CD4-positive, alpha-beta T cell treated with Interleukin-21 for 1 hour (primary cell): ENCODE results near the gene EBF4.

Experiments
- DNase-seq: peaks from one replicate; pipeline ENCODE4 v3.0.0-alpha.2; 2020

Gene EBF4

GRCh38 chr20:2745060-2745910, 52.7 kb downstream of the EBF4 start:
- DNase-seq, result no peak

DNA sequence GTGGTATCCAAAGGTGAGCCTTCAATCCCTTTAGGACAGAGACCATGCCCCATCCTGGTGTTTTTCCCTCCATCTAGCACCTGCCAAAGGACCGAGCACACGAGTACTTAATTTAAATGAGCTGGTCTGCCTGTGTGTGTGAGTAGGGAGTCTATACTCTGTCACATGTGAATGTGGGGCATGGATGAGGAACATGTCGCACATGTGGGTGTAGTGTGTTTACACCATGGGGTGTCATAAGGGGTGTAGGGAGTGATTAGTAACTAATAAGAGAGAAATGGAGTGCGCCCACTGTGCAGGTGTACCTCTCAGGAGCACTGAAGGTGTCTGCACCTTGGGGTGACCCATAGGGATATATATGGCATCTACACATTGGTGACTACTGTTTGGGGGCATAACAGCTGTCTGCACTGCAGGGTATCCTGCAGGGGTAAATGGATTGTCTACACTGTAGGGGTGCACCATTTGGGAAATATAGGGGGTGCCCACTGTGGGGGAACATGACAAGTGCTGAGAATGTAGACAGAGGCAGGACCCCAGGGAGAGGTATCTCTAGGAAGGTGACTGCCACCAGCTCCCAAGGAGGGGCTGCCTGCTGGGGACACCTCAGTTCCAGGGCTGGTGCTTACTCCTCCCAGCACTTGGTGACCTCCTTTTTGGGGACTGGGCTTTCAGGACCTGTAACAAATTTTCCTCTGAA, 53.5 kb downstream of the EBF4 start:
- no peak for DNase-seq

DNA sequence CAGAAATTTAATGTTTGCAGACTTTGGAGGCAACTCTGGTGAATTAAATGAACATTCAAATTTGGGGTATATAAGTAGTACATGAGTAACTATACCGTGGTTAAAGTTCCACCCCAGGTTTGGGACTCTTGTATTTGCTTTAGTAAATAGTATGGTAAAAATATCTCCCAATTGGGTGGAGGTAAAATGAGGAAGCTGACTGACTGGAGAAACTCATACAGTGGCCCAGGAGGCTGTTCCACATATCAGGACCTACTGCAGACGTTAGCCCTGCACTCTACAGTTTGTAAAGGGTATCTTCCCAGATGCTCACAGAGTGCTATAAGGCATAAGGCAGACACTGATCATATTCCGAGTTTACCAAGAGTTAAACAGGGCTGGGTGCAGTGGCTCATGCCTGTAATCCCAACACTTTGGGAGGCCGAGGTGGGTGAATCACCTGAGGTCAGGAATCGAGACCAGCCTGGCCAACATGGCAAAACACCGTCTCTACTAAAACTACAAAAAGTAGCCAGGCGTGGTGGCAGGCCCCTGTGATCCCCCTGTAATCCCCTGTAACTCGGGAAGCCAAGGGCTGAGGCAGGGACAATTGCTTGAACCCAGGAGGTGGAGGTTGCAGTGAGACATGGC, 54.2 kb downstream of the EBF4 start:
- DNase-seq, result no peak

- no peak for DNase-seq
These were observed 55.2 kb downstream of the EBF4 start for GRCh38 chr20:2747676-2748235.

DNA sequence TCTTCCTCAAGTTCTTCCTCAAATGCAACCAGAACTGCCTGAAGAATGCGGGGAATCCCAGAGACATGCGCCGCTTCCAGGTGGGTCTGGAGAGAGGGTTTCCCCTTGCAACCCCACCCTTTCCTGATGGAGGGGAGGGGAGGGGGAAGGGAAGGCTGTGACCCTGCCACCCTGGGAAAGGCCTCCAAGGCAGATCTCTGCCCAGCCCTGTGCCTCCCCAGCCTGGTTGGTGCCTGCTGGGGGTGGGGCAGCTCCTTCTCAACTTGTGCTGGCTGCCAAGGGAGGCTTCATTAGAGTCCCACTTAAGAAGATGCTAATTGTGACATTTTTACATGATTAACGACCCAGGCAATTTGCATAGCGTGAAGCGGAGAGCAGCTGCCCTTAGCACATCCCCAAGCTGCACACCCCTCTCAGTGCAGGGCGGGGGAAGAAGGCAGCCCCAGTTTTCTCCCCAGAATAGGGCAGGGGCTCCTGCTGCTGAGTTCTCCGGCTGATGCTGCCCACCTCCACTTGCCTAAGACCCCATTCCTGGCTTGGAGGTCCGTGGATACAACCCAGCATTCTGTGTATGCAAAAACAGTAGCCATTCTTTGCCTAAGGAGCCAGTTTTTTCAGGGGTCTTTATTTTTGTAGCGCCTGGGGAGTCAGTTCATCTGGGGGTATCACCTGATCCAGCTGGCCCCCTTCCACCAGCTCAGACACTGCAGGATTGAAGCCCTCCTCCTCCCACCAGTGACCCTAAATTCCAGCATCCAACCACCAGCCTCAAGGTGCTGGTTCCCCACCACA, 56.2 kb downstream of the EBF4 start:
- no peak for DNase-seq

DNA sequence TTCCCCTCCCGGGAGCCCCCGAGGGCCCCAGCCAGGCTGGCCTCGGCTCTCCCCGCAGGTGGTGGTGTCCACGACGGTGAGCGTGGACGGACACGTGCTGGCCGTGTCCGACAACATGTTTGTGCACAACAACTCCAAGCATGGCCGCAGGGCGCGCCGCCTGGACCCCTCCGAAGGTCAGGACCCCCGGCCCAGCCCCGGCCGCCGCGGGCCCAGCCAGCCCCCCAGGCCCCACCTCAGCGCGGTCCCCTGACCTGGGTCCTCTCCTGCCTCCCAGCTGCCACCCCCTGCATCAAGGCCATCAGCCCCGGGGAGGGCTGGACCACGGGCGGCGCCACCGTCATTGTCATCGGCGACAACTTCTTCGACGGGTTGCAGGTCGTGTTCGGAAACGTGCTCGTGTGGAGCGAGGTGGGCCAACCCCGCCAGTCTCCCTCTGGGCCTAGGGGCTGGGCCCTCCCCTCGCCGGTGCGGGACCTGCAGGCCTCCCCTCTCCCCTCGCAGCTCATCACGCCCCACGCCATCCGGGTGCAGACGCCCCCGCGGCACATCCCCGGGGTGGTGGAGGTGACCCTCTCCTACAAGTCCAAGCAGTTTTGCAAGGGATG, 56.9 kb downstream of the EBF4 start:
- DNase-seq, result no peak

DNA sequence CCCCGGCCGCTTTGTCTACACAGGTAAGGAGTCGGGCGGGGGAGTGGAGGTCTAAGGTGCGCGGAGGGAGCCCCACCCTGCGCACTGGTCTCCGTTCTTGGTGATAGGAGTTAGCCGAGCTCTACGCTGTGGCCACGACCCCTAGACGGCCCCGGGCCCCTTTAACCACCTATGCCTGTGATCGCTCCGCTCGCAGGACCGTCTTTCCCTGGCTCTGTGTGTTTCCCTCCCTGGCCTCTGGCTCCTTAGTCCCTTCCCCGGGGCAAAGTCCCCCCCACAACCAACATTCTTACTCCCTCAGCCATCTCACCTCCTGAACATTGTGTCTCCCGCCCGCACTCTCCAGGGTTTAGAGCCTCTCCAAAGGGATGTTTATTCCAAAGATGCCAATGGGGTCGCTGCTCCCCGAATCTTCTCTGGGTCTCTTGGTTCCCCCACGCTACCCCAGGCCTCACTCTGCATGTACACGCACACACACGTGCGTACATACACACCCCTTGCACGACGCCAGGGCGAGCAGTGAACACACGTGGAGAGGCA, 57.4 kb downstream of the EBF4 start:
- no peak for DNase-seq

DNA sequence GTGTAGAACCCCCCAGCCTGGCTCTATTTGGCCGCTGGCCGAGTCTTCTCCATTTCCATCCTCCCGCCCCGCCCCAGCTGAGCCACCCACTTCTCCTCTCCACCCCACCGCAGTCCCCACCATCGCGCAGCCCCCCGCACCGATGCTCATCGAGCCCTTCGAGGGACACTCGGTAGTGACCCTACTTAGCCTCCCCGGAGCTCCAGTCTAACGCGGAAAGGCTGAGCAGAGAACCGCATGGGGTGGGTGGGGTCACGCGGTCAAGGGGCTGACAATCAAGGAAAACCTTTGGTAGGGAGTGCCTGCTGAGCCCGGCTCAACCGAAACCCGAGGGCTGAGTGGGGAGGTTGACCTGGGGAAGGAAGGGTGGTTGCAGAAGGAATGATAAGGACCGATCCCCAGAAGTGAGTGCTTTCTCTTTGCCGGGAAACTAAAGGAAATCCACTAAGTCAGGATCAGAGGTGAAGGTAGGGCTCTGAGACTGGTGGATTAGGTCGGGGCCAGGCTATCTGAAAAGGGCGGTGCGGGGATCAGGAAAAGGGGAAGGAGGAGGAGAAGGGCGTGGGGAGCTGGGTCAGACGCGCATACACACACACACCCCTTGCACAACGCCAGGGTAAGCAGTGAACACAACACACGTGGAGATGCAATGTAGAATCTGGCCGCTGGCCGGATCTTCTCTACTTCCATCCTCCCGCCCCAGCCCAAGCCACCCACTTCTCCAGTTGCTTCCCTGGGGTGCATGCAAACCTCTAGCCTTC, 58.1 kb downstream of the EBF4 start:
- DNase-seq, result peak; percentile 18

- no peak for DNase-seq
These were observed 58.8 kb downstream of the EBF4 start for GRCh38 chr20:2751347-2751877.

DNA sequence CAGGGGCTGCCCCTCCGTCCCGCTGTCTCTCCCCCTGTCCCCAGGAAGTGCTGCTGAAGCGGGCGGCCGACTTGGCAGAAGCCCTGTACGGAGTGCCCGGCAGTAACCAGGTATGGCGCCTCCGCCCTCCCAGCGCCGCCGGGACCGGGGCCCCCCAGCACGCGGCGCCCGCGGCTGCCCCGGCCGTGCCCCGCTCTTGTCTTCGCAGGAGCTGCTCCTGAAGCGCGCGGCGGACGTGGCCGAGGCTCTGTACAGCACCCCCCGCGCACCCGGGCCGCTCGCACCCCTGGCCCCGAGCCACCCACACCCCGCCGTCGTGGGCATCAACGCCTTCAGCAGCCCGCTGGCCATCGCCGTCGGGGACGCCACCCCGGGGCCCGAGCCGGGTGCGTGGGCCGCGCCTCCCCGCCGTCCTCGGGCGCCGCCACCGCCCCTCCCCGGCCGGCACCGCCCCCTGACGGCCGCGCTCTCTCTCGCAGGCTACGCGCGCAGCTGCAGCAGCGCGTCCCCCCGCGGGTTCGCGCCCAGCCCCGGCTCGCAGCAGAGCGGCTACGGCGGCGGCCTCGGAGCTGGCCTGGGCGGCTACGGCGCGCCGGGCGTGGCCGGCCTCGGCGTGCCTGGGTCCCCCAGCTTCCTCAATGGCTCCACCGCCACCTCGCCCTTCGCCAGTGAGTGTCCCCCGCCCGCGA, 59.4 kb downstream of the EBF4 start:
- peak; percentile 63 for DNase-seq

DNA sequence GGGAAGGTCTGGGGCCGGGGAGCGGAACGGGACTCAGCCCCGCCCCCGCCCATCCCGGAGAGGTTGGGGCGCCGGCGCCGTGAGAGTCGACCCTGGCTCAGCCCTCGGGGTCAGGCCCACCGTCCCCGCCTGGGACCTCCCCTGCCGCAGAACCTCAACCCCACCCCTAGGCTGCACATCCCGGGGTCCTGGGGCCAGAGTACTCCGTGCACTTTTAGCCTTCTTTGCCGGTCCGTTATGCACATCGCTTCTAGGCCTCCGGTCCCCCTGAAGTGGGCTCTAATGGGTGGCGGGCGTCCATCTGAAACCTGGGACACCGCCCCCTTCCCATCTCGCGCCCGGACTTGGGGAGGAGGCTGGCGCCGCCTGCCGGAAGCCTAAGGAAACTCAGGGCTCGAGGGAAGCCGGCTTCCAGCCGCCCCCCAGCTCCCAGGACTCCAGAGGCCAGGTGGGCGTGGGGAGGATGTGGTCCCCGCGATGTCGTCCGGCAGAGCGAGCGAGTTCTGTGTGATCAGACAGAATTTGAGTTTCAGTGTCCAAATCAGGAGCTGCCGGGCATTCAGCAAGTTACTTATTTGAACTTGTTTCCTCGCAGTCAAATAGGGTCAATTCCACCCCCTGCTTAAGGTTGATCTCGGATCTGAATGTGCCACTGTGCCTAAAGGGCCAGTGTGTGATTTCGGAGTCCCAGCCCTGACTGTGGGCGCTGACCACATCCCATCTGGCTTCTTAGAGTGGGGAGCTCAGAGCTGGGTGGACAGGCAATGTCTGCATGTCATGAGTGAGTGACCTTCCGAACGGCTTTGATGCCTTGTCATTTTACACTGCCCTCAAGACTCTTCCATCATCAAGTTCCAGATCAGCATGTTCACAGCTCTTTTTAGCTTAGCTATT, 60.2 kb downstream of the EBF4 start:
- DNase-seq, result peak; percentile 55

DNA sequence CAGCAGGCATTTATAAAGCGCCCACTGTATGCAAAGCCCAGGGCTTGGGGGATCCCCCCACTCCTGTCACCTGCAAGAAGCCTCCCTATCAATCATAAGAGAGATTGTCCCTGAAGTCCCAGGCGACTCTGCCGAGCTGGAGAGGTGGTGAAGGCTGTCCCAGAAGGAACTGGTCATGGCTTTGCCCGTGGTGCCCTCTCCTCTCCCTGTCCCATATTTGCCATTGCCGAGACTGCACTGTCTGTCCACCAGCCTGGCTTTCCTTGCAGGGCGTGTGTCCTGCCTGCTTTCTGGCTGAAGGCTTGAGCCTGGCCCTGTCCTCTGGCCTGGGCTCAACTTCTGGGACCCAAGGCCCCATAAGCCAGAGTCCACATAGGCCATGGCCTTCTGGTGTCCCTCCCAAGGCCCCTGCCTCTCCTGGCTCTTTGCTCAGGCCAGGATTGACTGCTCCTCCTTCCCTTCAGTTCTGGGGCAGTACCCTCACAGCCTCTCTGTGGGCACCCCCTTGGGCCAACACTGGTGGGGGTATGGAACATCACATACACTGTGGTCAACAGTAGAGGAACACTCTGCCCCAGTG, 61.0 kb downstream of the EBF4 start:
- no peak for DNase-seq

DNA sequence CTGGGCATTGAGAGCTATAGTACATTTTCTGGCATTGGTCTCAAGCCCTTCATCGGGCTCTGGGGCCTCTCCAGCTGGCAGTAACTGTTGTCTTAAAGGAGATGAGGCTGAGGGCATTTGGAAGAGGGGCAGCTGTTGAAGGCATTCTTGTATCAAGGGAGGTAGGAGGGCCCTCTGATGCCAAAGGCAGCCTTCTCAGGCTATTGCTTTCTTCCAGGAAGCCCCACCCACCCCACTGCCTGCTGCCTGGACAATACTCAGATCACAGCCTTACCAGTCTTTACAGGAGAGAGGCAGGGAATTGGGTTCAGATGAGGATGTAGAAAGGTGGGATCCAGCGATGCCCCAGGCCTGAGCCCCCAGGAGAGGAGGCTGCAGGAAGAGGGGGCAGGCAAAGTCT, 61.8 kb downstream of the EBF4 start:
- DNase-seq, result no peak

DNA sequence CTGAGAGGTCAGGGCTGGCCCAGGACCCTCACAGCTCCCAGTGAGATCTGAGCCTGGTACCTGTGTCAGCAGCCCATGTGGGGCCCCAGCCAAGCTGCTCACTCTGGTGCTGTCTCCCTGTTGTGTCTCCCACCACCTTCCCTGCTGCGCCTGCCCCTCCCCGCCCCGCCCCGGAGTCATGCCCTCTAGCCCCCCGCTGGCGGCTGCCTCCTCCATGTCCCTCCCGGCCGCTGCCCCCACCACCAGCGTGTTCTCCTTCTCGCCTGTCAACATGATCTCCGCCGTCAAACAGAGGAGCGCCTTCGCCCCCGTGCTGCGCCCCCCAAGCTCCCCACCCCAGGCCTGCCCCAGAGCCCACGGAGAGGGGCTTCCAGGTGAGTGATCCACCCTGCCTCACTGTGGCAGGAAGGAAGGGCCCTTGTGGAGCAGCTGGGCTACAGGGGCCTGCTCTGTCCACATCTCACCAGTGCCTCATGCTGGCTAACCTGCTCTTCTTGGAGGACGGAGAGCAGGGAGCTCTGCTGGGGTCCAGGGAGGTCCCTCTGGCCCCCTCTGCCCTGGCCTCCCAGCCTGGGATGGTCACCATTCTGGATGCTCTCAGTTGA, 63.0 kb downstream of the EBF4 start:
- no peak for DNase-seq

- DNase-seq, result no peak
These were observed 63.6 kb downstream of the EBF4 start for GRCh38 chr20:2756056-2756611.

DNA sequence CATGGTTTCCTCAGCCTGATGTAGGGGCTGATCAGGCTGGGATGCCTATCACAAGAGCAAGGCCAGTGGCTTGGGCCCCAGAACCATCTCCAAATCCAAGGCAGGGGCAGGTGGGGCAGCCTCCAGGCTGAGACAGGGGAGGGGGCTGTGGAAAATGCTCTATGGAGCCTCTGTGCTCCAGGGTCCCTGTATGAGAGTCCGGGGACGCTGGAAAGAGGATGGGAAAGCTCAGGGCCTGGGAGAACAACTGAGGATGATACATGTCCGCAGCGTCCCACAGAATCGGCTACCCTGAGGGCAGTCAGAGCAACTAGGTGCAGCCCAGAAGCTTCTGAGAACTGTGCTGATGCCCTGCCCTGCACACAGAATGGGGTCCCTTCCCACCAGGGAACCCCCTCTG, 64.4 kb downstream of the EBF4 start:
- no peak for DNase-seq

DNA sequence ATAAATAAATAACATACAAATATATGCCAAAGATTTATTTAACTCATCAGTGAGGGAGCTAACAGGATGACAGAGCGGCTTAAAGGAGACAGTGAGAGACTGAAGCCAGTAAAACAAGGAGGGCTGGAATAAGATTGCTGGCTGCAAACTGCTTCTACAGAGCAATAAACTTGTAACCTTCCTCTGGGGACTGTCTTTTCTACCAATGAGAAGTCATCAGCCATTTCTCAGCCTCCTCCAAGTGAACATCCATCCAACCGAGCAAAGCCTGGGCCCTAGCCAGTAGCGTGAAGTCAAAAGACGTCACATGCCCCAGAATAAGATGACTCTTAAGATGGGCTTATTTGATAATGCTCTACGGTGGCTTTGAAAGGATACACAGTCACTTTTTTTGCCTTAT, 65.4 kb downstream of the EBF4 start:
- DNase-seq, result no peak

DNA sequence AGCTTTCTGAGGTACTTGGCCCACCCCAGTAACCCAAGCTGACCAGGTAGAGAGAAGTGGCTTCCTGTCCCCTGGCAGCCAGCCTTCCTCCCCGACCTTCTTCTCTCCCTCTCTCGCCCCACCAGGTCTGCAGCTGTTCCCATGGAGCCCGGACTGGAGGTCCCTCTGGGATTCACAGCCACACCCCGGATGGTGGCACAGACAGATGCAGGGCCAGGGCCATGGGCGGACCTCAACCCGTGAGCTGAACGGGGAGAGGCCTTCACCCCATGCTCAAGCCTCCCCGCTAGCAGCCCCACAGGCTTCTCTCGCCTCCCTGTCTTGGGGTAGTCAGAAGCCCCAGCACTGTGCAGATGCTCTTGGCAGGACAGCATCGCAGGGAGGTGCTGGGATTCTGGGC, 66.6 kb downstream of the EBF4 start:
- DNase-seq, result no peak
